HG03159 (cell line): ENCODE results near the gene CENPP.

Experiments
- ATAC-seq: cut with Tn5 transposase; IDR thresholded peaks from one replicate; pipeline ENCODE4 v1.9.1; 2021; ENCODE audit warnings: mild to moderate bottlenecking, moderate library complexity; ENCODE audit not compliant: unreplicated experiment

The CENPP gene

GRCh38 chr9:92422611-92423338, 97.0 kb downstream of the CENPP start:
- no peak for ATAC-seq

GRCh38 chr9:92423612-92424011, 97.9 kb downstream of the CENPP start:
- ATAC-seq: no peak

- ATAC-seq: no peak
Observed at GRCh38 chr9:92424340-92424739, 98.6 kb downstream of the CENPP start, which contains the start of gene OMD. OMD (minus strand) TSS chr9:92424471; CDS start chr9:92417558, 6,913 bp downstream.

- ATAC-seq: no peak
Observed at GRCh38 chr9:92425474-92425873, 99.7 kb downstream of the CENPP start.

GRCh38 chr9:92426501-92427145, 100.9 kb downstream of the CENPP start:
- no peak for ATAC-seq

GRCh38 chr9:92429836-92430235, 104.1 kb downstream of the CENPP start:
- no peak for ATAC-seq

GRCh38 chr9:92432350-92432749, 106.6 kb downstream of the CENPP start:
- no peak for ATAC-seq

GRCh38 chr9:92432972-92433548, 107.3 kb downstream of the CENPP start:
- no peak for ATAC-seq

GRCh38 chr9:92435263-92435662, 109.5 kb downstream of the CENPP start:
- no peak for ATAC-seq

- no peak for ATAC-seq
Observed at GRCh38 chr9:92438900-92439526, 113.3 kb downstream of the CENPP start.

- no peak for ATAC-seq
Observed at GRCh38 chr9:92439921-92440750, 114.4 kb downstream of the CENPP start.

- ATAC-seq: no peak
Observed at GRCh38 chr9:92440751-92441046, 114.9 kb downstream of the CENPP start.

- ATAC-seq: no peak
Observed at GRCh38 chr9:92444841-92445240, 119.1 kb downstream of the CENPP start.

GRCh38 chr9:92446536-92446935, 120.8 kb downstream of the CENPP start:
- no peak for ATAC-seq

GRCh38 chr9:92455217-92455616, 129.5 kb downstream of the CENPP start:
- ATAC-seq: no peak

- ATAC-seq: no peak
Observed at GRCh38 chr9:92457576-92457975, 131.8 kb downstream of the CENPP start.

GRCh38 chr9:92463387-92463786, 137.6 kb downstream of the CENPP start:
- no peak for ATAC-seq

- no peak for ATAC-seq
Observed at GRCh38 chr9:92463984-92464383, 138.2 kb downstream of the CENPP start.

- ATAC-seq: no peak
Observed at GRCh38 chr9:92467041-92467440, 141.3 kb downstream of the CENPP start.

- no peak for ATAC-seq
Observed at GRCh38 chr9:92467511-92467910, 141.8 kb downstream of the CENPP start.

- ATAC-seq: no peak
Observed at GRCh38 chr9:92468206-92468605, 142.5 kb downstream of the CENPP start.
